AG09319 (cell line): ENCODE measurements around the gene LRRN4.

Experiments
- DNase-seq: peaks from one replicate; pipeline ENCODE4 v3.0.0-alpha.2; 2010; ENCODE audit warnings: low read depth; ENCODE audit errors: extremely low read depth
- TF ChIP-seq, protein P1 (sequence below): IDR thresholded peaks from 2 replicates; pipeline ENCODE4 v1.5.1; 2011; ENCODE audit warnings: low read depth, mild to moderate bottlenecking, inconsistent platforms, low read length, moderate library complexity

Gene LRRN4

DNA sequence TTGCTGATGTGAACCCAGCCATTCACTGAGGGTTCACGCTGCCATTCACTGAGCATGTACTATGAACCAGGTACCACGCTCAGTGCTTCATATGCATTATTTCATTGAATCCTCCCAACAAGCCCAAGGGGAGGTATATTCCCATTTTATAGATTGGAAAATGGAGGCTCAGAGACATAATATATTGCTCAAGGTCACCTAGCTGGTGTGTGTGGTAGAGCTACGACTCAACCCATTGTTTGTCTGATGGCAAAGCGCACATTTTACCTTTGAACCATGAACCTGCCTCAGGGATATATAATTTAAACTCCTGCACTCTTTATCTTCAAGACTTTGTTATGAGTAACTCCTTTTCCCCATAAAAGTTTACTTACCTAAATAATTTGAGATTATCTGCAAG lies 40.7 kb upstream of the LRRN4 start:
- DNase-seq: no peak
- TF ChIP-seq, protein P1, sequence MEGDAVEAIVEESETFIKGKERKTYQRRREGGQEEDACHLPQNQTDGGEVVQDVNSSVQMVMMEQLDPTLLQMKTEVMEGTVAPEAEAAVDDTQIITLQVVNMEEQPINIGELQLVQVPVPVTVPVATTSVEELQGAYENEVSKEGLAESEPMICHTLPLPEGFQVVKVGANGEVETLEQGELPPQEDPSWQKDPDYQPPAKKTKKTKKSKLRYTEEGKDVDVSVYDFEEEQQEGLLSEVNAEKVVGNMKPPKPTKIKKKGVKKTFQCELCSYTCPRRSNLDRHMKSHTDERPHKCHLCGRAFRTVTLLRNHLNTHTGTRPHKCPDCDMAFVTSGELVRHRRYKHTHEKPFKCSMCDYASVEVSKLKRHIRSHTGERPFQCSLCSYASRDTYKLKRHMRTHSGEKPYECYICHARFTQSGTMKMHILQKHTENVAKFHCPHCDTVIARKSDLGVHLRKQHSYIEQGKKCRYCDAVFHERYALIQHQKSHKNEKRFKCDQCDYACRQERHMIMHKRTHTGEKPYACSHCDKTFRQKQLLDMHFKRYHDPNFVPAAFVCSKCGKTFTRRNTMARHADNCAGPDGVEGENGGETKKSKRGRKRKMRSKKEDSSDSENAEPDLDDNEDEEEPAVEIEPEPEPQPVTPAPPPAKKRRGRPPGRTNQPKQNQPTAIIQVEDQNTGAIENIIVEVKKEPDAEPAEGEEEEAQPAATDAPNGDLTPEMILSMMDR: no peak

DNA sequence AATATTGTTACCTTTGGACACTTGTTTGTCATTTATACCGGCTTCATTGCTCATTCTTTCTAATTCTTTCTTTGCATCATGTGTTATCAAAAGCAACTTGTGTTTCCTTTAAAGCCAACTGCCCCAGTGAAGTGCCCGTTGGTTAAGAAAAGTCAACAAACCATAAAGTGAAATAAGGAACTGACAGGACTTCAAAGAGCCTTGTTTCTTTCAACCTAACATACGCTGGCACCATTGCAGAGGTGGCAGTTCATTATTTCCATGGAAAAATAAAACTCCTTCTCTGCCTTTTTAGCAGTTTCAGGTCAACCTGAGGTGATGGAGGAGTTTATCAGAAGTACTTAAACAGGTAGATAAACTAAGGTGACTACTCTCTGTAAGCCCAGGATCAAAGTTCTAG lies 40.2 kb upstream of the LRRN4 start:
- no peak for DNase-seq

DNA sequence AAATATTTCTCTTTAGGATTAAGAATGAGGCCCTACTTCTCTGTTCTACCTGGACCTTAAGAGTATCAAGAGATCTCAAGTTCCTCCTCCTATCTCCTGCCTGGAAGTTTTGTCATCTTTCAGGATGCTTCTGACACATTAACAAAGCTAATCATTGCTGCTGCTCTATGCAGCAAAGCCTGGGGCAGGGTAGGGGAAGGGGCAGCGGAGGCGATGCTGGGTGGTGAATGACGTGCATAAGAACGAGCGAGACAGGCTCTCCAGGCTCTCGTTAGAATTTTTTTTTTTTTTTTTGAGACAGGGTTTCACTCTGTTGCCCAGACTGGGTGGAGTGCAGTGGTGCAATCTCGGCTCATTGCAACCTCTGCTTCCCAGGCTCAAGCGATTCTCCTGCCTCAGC lies 37.8 kb upstream of the LRRN4 start:
- TF ChIP-seq, protein P1: no peak
- no peak for DNase-seq

More for the DNA sequence above, 40.2 kb upstream of the LRRN4 start:
- TF ChIP-seq, protein P1: no peak

DNA sequence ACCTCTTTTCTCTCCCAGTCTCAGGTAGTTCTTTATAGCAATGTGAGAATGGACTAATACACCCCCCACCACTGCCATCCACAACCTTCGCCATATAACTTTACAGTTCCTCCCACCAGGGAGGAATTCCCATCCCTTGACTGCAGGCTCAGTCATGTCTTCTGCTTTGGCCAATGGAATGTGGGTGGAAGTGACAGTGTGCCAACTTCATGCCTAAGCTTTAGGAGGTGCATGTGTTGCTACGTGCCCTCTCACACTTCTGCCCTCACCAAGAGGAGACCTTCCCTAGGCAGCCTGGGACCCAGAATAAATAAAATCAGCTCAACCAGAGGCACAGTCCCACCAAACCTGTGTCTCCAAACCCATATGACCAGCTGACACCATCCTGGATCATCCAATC lies 33.0 kb upstream of the LRRN4 start:
- DNase-seq: no peak
- TF ChIP-seq, protein P1: no peak

DNA sequence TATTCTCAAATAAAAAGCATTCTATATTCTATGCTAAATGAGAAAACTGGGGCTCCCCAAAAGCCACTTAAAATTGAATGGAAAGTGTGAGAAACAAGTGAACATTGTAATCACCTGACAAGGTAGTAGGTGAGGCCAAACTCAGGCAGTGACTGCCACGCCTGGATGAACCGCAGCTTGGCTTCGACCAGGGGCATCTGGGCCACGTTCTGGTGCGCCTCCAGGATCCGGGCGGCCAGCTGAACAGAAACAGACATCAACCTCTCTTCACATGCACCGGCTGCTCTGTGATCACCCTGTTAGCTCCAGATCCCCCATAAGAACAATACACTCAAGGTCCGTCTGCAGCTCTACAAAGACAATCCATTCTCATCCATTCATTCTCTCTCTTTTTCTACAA lies 30.1 kb upstream of the LRRN4 start:
- DNase-seq: no peak
- TF ChIP-seq, protein P1: no peak

DNA sequence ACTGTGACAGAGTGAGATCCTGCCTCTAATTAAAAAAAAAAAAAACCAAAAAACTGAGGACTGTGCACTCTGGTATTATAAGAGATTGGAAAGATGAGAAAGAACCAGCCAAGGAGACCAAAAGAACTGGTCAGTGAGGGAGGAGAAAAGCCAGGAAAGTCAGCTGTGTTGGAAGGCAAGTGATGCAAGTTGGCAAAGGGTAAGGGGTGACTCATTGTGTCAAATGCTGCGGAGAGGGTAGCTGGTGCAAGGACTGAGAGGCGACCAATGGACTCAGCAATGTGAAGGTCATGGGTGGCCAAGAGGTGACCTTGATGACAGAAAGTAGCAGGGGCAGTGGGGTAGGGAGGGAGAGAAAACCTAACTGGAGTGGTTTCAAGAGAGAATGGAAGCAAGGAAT lies 27.4 kb upstream of the LRRN4 start:
- TF ChIP-seq, protein P1: no peak
- DNase-seq: peak; percentile 20

DNA sequence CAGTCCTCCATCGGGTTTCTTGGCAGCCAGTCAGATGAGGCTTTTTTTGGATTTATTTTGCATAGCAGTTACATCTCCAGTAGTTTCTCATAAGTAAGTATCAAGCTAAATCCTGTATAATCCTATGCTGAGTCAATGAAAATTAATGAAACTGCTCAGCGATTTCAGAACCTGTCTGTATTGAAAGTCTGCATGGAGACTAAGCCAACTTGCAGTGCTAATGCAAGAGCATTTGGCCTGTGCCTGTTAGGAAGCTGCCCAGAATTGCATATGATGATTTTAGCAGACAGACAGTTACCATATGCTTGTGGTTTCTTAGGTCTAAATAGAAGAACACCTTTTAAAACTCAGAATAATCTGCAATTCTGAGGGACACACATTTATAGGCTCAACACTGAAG lies 25.2 kb upstream of the LRRN4 start:
- TF ChIP-seq, protein P1: no peak

More for the DNA sequence above, 25.2 kb upstream of the LRRN4 start:
- DNase-seq: no peak
